NCI-H226 (cell line): ENCODE data around the gene TRIO.
A peak's percentile ranks its signal among the peaks of the same experiment; 100 is the strongest.
"Not testable (repeated sequence)": the region's sequence is repeated elsewhere in the genome, so short reads cannot be mapped to it uniquely, and the experiment has no call there.

Experiments
- DNase-seq: peaks from one replicate; pipeline ENCODE4 v3.0.0-alpha.2; 2015

TRIO gene

GRCh38 chr5:14421851-14422250, 278.7 kb downstream of the TRIO start:
- no peak for DNase-seq

GRCh38 chr5:14424011-14424685, 281.0 kb downstream of the TRIO start:
- DNase-seq: no peak

- no peak for DNase-seq
Measured at GRCh38 chr5:14425559-14425958, 282.4 kb downstream of the TRIO start.

GRCh38 chr5:14426521-14426920, 283.4 kb downstream of the TRIO start:
- DNase-seq: no peak

- no peak for DNase-seq
Measured at GRCh38 chr5:14428302-14429081, 285.4 kb downstream of the TRIO start.

GRCh38 chr5:14429101-14430050, 286.2 kb downstream of the TRIO start:
- no peak for DNase-seq

- DNase-seq: no peak
Measured at GRCh38 chr5:14431534-14431933, 288.4 kb downstream of the TRIO start.

- DNase-seq: no peak
Measured at GRCh38 chr5:14432931-14433589, 289.9 kb downstream of the TRIO start.

- DNase-seq: peak; percentile 38
Measured at GRCh38 chr5:14435481-14435880, 292.3 kb downstream of the TRIO start.

- DNase-seq: not testable (repeated sequence)
Measured at GRCh38 chr5:14436122-14436521, 293.0 kb downstream of the TRIO start.

GRCh38 chr5:14436801-14437542, 293.8 kb downstream of the TRIO start:
- DNase-seq: no peak

- DNase-seq: no peak
Measured at GRCh38 chr5:14438195-14438606, 295.1 kb downstream of the TRIO start.

- no peak for DNase-seq
Measured at GRCh38 chr5:14439087-14439871, 296.1 kb downstream of the TRIO start.

GRCh38 chr5:14440223-14440581, 297.1 kb downstream of the TRIO start:
- no peak for DNase-seq

GRCh38 chr5:14440582-14441431, 297.7 kb downstream of the TRIO start:
- peak; percentile 83 for DNase-seq

- DNase-seq: no peak
Measured at GRCh38 chr5:14441641-14442040, 298.5 kb downstream of the TRIO start.

GRCh38 chr5:14442536-14442935, 299.4 kb downstream of the TRIO start:
- DNase-seq: no peak

- DNase-seq: no peak
Measured at GRCh38 chr5:14443671-14444093, 300.5 kb downstream of the TRIO start.

- no peak for DNase-seq
Measured at GRCh38 chr5:14444161-14444560, 301.0 kb downstream of the TRIO start.

- peak; percentile 24 for DNase-seq
Measured at GRCh38 chr5:14445013-14445412, 301.9 kb downstream of the TRIO start.
